ELF-1 (cell line): ENCODE measurements around the gene IL1RAP.
"Not testable (repeated sequence)": the region's sequence is repeated elsewhere in the genome, so short reads cannot be mapped to it uniquely, and the experiment has no call there.

Source experiments
- DNase-seq: peaks from one replicate; pipeline ENCODE4 v3.0.0-alpha.2; 2016; ENCODE audit warnings: low read depth, low spot score

Gene IL1RAP

GRCh38 chr3:190513409-190514370, at the start of gene IL1RAP:
TSS of gene IL1RAP (plus strand) at chr3:190514085. CDS start at chr3:190564290, 50,205 bp downstream.
- peak; percentile 90 for DNase-seq

- no peak for DNase-seq
These were observed 46.0 kb upstream of the IL1RAP start for GRCh38 chr3:190467922-190468321.

GRCh38 chr3:190473261-190473660, 40.6 kb upstream of the IL1RAP start:
- DNase-seq: not testable (repeated sequence)

- DNase-seq: no peak
These were observed 32.1 kb upstream of the IL1RAP start for GRCh38 chr3:190481779-190482178.

GRCh38 chr3:190485830-190486532, 27.9 kb upstream of the IL1RAP start:
- DNase-seq: no peak

- DNase-seq: no peak
These were observed 27.4 kb upstream of the IL1RAP start for GRCh38 chr3:190486533-190486864.

GRCh38 chr3:190486908-190487607, 26.8 kb upstream of the IL1RAP start:
- DNase-seq: no peak

- no peak for DNase-seq
These were observed 22.3 kb upstream of the IL1RAP start for GRCh38 chr3:190491533-190492054.

- DNase-seq: no peak
These were observed 21.8 kb upstream of the IL1RAP start for GRCh38 chr3:190492129-190492528.

- DNase-seq: peak; percentile 43
These were observed 20.9 kb upstream of the IL1RAP start for GRCh38 chr3:190492966-190493365.

- no peak for DNase-seq
These were observed 19.0 kb upstream of the IL1RAP start for GRCh38 chr3:190494907-190495306.

GRCh38 chr3:190495354-190495753, 18.5 kb upstream of the IL1RAP start:
- DNase-seq: no peak

GRCh38 chr3:190495796-190496195, 18.1 kb upstream of the IL1RAP start:
- DNase-seq: no peak

GRCh38 chr3:190496859-190497258, 17.0 kb upstream of the IL1RAP start:
- DNase-seq: no peak

- no peak for DNase-seq
These were observed 16.1 kb upstream of the IL1RAP start for GRCh38 chr3:190497811-190498210.

- no peak for DNase-seq
These were observed 15.6 kb upstream of the IL1RAP start for GRCh38 chr3:190498293-190498692.

GRCh38 chr3:190499122-190499521, 14.8 kb upstream of the IL1RAP start:
- DNase-seq: no peak

GRCh38 chr3:190502946-190503345, 10.9 kb upstream of the IL1RAP start:
- DNase-seq: no peak

- DNase-seq: no peak
These were observed 9.3 kb upstream of the IL1RAP start for GRCh38 chr3:190504354-190505125.

- no peak for DNase-seq
These were observed 8.4 kb upstream of the IL1RAP start for GRCh38 chr3:190505381-190506003.

GRCh38 chr3:190506271-190506670, 7.6 kb upstream of the IL1RAP start:
- DNase-seq: no peak
